Brain microvascular endothelial cell (primary cell): ENCODE measurements around the gene RBM8A.

ENCODE experiments used
- DNase-seq: peaks from one replicate; pipeline ENCODE4 v3.0.0-alpha.2; 2020
- H3K27ac ChIP-seq: fragments of 250-450 bp; sonication (Bioruptor Pico); 2 replicates; pipeline ENCODE4 v1.5.1; 2020; ENCODE audit warnings: mild to moderate bottlenecking, moderate library complexity
- H3K27me3 ChIP-seq: fragments of 250-450 bp; sonication (Bioruptor Pico); replicated peaks from 2 replicates; pipeline ENCODE4 v1.5.1; 2020; ENCODE audit warnings: mild to moderate bottlenecking
- H3K36me3 ChIP-seq: fragments of 250-450 bp; sonication (Bioruptor Pico); replicated peaks from 2 replicates; pipeline ENCODE4 v1.5.1; 2020; ENCODE audit warnings: mild to moderate bottlenecking
- H3K4me3 ChIP-seq: 2 replicates; pipeline ENCODE4 v1.5.1; 2011; ENCODE audit warnings: low read depth, mild to moderate bottlenecking, control low read depth, low read length, moderate library complexity
- CTCF ChIP-seq: IDR thresholded peaks from 2 replicates; pipeline ENCODE4 v1.5.1; 2011; ENCODE audit warnings: low read depth, mild to moderate bottlenecking, moderate library complexity, low read length, control low read depth, inconsistent platforms; ENCODE audit errors: missing control alignments
- in situ Hi-C: cut with HindIII; loops from 2 replicates; pipeline ENCODE4 v1.10.0; 2017; ENCODE audit warnings: low sequenced_read_pairs, low pct_ligation_motif_present

The RBM8A gene

GRCh38 chr1:145887631-145888030 is 39.7 kb downstream of the RBM8A start:
- no peak overlapping the region for H3K4me3 ChIP-seq
- no peaks in the 10 kb centered on the region for H3K27me3 ChIP-seq
- H3K27ac ChIP-seq = no peak overlapping the region
- H3K36me3 ChIP-seq = no peaks in the 10 kb centered on the region
- in situ Hi-C loops = no loop called here
- no peak for DNase-seq
- TF ChIP-seq CTCF = no peak

- Histone ChIP-seq H3K27ac (no peak overlapping the region), H3K36me3 (no peaks in the 10 kb centered on the region), H3K4me3 (no peak overlapping the region), H3K27me3 (no peaks in the 10 kb centered on the region)
- no peak for DNase-seq
- in situ Hi-C loops = no loop called here
- TF ChIP-seq CTCF = no peak
Observed at GRCh38 chr1:145886816-145887215, 40.5 kb downstream of the RBM8A start.

DNA sequence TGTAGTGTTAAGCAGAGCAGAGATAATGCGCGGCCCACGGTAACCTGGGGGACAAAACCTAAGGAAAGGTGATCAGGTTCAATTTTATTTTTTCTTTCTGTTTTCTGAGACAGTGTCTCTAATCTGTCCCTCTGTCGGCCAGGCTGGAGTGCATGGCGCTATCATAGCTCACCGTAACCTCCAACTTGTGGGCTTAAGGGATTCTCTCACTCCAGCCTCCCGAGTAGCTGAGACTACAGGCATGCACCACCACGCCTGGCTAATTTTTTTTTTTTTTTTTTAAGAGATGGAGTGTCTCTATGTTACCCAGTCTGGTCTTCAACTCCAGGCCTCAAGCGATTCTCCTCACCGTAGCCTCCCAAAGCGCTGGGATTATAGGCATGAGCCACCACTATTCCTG is 40.9 kb downstream of the RBM8A start:
- no peak overlapping the region for H3K27ac ChIP-seq
- no peaks in the 10 kb centered on the region for H3K36me3 ChIP-seq
- H3K4me3 ChIP-seq = peak overlapping the region; percentile 67
- in situ Hi-C loops = no loop called here
- no peaks in the 10 kb centered on the region for H3K27me3 ChIP-seq
- TF ChIP-seq CTCF = no peak
- no peak for DNase-seq

GRCh38 chr1:145885738-145886287 is 41.5 kb downstream of the RBM8A start, which contains the start of gene ANKRD35:
TSS of gene ANKRD35 (minus strand) at chr1:145885866. CDS start at chr1:145885758, 108 bp downstream.
- no peaks in the 10 kb centered on the region for H3K36me3 ChIP-seq
- peak within 1 kb of the TSS; percentile 67 for H3K4me3 ChIP-seq
- in situ Hi-C loops = no loop called here

GRCh38 chr1:145884675-145885074 is 42.6 kb downstream of the RBM8A start:
- Histone ChIP-seq H3K36me3 (no peaks in the 10 kb centered on the region), H3K27me3 (no peaks in the 10 kb centered on the region), H3K4me3 (no peak overlapping the region), H3K27ac (no peak overlapping the region)
- DNase-seq = no peak
- in situ Hi-C loops = no loop called here
- TF ChIP-seq CTCF = no peak

More at GRCh38 chr1:145885738-145886287, 41.5 kb downstream of the RBM8A start, which contains the start of gene ANKRD35:
- Histone ChIP-seq H3K27me3 (no peaks in the 10 kb centered on the region), H3K27ac (no peak within 1 kb of the TSS)
- no peak for TF ChIP-seq CTCF
- peak; percentile 74 for DNase-seq

- in situ Hi-C loops = no loop called here
- no peaks in the 10 kb centered on the region for H3K27me3 ChIP-seq
Observed at GRCh38 chr1:145879775-145880174, 47.5 kb downstream of the RBM8A start.

More at GRCh38 chr1:145879775-145880174, 47.5 kb downstream of the RBM8A start:
- TF ChIP-seq CTCF = no peak
- H3K27ac ChIP-seq = no peak overlapping the region
- no peaks in the 10 kb centered on the region for H3K36me3 ChIP-seq
- no peak overlapping the region for H3K4me3 ChIP-seq
- no peak for DNase-seq
